HG02623 (cell line): Measurements from ENCODE around the gene HAUS8.
A peak's percentile ranks its signal among the peaks of the same experiment; 100 is the strongest.

Experiments used
- ATAC-seq: cut with Tn5 transposase; IDR thresholded peaks from one replicate; pipeline ENCODE4 v1.9.1; 2021; ENCODE audit warnings: moderate library complexity; ENCODE audit not compliant: unreplicated experiment

HAUS8 gene

DNA sequence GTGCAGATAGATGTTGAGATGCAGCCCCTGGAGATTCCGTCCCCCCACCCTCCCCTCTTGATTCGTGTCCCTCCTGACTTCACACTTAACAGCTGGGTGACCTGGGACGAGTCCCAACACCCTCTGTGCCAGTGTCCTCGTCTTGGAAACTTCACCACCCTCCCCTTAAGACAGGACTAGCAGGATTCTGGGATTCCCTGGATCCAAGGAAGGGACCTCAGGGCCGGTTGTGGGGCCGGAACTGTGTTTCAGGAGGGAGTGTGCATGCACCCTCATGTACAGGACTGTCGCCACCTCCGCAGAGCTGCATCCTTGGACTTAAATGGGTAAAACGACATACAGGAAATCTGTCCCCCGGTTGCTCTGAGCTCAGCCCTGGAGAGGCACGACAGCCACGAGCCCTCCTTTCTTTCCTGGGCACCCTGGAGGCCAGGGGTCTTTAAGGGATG is 1.3 kb upstream of the HAUS8 start:
- ATAC-seq = no peak

DNA sequence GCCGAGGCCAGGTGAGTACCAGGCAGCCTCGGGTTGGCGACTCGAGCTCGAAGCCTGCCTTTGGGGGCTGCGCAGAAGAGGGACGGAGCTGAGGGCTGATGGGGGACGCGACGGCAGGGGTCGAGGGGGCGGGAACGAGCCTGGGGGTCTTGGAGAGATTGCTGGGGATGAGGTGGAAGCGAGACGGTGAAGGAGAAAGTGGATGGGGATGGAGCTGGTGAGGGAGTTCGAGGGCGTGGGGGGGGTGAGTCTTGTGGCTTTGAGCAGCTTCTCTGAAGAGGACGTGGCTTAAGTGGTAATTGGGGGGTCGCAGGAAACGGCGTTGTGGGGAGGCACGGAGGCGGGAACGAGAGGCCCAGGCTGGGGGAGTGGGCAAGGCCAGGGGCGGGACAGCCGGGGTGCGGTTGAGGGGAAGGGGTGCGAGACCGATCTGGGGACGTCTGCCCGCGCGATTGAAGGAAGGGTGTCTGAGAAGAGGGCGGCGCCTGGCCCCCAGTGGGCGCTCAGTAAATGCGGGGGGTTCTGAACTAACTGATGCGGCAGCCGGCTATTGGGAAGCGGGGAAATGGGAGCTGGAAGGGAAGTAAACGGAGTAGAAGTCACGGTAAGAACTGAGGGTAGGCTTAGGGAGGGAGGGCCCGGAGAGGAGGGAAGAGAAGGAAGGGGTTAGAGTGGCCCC is 751 bp upstream of the HAUS8 start:
- no peak for ATAC-seq

DNA sequence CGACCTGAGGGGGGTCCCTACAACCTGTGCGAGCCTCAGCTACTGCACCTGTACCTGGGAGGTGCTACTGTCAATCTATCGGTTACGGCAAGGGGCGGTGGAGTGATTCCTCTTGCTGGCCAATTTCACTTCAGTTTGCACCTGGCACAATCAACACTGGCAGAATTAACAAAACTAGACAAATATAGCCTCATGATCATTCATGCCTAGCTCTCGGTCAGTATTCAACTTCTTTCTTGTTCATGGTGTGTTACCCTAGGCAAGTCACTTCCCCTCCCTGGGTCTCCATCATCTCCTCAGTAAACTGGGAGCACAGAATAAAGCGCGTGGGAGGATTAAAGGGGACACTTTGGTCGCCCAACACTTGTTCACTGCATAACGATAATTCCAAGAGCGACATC is 618 bp downstream of the HAUS8 start:
- ATAC-seq = no peak

DNA sequence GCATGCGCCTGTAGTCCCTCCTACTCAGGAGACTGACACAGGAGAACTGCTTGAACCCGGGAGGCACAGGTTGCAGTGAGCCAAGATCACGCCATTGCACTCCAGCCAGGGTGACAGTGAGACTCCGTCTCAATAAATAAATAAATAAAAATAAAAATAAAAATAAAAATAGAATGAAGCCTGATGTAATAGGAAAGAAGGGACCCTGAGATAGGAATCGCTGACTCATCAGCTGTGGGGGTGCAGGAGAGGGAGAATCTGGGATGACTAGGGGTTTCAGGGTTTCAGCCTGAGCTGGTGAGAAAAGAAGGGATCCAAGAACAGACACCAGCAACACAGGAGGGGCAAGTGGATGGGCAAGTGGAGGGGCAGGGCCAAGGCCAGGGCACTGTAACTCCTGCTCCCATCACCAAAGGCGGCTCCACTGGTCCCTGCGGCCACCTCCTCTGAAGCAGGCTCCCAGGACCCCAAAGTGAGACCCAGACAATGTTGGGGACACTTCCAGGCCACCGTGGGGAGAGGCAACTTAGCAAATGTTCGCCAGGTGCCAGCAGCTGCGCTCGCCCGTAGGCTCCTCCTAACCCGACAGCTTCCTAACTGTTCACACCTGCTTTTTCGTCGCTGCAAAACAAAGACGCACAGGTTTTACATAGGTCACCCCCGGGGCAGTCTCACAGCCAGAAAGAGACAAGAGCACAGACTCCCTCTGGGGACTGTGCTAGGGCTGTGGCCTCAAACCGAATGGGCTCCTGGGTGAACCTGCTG is 1.2 kb downstream of the HAUS8 start:
- ATAC-seq = peak; percentile 8

DNA sequence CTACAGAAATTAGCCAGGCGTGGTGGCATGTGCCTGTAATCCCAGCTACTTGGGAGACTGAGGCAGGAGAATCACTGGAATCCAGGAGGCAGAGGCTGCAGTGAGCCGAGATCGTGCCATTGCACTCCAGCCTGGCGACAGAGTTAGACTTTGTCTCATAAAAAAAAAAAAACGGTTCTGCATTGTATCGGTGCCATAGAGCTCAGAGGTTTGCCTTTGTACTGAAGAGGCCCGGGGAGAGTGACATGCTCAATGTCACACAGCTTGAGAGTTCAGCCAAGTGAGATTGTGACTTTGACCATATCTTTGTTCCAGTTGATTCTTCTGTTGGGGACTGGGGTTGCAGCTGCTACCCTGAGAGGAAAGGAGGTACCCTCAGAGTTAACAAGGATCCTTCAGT is 4.3 kb downstream of the HAUS8 start:
- ATAC-seq = no peak

DNA sequence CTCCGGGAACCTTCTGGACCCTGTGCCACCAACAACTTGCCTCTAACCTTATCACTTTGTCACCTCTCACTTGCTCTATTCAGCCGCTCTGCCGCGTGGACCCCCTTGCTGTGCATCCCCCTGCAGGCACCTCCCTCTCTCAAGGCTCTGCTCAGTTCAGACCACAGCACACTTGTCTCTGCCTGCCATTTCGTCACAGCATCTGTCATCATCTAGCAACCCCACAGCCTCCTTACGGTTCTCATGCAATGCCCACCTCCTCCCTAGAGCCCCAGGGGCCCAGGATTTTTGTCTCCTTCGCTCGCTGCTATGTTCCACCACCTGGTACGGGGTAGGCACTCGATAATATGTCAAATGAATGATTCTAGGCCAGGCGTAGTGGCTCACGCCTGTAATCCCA is 4.8 kb downstream of the HAUS8 start:
- no peak for ATAC-seq

DNA sequence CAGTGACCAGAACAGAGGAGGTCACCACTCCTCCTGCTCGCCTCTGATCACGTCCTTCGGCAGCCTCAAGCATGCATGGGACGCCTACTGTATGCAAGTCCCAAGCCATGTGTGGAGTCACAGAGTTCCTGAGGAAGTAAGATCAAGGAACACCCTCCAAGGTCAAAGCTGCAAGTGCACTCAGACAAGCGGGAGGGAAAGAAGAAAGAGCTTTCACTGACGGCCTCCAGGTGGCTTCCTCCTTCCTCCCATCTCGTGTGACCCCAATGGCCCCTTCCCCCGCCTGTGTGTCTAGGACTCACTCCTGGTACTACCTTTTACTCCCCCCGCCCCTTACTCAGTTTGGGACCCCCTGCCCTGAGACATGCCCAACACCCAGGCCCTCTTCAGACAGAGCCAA is 6.1 kb downstream of the HAUS8 start:
- no peak for ATAC-seq

DNA sequence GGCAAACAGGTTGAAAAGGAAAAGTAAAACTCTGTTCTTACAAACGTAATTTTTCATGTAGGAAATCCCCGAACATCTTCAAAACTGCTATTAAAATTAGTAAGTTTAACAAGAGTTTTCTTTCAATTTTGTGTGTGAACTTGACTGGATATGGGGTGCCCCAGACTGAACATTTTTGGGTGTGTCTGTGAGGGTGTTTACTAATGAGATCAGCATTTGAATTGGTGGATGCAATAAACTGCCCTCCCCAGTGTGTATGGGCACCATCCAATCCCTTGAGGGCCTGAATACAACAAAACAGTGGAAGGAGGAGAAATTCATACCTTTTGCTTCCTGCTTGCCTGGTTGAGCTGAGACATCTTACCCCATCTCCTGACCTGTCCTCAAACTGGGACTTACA is 11.8 kb downstream of the HAUS8 start:
- ATAC-seq = no peak

DNA sequence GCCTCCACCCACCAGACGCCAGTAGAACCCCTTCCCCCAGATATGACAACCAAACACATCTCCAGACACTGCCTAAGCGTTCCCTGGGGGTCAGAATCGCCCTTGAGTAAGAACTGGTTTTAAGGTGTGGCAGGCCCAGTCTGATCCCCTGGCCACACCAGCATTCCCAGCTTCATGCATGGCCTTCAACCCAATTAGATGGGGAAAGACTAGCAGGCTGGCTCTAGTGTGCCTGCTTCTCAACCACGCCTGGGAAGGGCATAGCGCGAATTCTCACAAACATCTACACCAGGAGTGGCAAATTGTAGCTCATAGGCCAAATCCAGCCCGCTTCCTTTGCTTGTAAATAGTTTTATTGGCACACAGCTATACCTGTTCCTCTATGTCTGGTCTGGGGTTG is 13.6 kb downstream of the HAUS8 start:
- no peak for ATAC-seq

DNA sequence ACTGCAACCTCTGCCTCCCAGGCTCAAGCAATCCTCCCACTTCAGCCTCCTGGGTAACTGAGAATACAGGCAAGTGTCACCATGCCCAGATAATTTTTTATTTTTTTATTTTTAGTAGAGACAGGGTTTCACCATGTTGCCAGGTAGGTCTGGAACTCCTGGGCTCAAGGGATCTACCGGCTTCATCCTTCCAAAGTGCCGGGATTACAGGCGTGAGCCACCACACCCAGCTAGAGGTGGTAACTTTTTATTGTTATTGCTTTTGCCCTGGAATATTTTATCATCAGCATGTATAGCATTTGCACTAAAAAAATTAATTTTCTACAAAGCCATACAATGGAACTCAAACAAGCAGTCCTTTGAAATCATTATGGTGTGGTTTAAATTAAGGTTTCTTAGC is 14.0 kb downstream of the HAUS8 start:
- ATAC-seq = no peak

DNA sequence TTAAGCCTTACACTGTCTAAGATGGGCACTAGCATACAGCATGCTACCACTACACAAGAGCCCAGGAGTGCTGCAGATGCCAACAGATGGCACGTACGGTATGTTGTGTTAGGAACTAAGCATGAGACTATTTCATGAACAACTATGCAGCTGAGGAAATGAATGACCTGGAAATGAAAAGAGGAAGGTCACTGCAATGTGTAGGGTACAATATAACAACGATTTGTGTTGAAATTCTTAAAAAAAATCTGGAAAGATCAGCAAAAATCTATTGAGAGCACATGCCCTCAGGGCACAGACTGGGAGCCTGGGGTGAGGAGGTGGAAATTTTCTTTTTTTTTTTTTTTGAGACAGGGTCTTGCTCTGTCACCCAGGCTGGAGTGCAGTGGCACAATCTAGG is 14.4 kb downstream of the HAUS8 start:
- no peak for ATAC-seq

DNA sequence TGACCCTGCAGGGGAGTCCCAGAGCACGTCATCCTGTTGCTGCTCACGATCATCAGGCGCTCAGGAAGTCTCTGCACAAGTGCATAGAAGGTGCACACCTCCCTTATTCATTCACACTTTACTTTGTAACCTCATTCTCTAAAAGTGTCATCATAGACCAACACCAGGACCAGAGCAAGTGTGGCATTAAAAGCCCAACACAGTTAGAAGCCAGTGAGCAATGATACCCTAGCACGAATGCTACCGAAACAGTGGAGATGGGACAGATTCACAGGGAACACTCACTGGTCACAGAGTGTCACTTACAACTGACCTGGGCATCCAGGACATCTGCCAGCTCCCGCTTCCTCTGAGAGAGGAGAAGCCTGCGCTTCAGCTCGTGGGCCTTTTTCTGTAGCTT is 17.0 kb downstream of the HAUS8 start:
- no peak for ATAC-seq

DNA sequence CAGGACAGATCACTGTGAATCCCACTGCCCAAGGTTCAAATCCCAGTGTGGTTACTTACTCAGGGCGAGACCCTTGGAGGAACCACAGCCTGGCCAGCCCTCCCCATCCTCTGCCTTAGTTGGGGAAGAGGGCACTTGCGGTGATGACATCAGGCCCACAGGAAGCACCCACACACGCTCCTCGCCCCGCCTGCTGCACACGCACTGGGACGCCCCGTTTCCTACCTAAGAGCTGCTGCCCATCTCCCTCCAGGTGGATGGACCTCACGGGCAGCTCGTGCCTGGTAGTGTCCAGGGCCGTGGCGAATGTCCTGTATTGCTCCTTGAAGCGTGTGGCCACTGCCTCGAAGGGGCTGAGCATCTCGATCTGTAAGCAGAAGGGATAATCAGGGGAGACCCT is 19.6 kb downstream of the HAUS8 start:
- no peak for ATAC-seq

DNA sequence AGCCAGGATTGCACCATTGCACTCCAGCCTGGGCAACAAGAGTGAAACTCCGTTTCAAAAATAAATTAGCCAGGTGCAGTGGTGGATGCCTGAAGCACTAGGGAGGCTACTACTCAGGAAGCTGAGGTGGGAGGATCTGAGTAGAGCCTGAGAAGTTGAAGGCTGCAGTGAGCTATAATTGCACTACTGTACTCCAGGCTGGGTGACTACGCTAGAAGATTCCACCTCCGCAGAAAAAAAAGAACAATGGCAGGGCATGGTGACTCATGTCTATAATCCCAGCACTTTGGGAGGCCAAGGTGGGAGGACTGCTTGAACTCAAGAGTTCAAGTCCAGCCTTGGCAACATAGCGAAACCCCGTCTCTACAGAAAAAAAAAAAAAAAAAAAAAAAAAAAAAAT is 20.5 kb downstream of the HAUS8 start:
- ATAC-seq = no peak

DNA sequence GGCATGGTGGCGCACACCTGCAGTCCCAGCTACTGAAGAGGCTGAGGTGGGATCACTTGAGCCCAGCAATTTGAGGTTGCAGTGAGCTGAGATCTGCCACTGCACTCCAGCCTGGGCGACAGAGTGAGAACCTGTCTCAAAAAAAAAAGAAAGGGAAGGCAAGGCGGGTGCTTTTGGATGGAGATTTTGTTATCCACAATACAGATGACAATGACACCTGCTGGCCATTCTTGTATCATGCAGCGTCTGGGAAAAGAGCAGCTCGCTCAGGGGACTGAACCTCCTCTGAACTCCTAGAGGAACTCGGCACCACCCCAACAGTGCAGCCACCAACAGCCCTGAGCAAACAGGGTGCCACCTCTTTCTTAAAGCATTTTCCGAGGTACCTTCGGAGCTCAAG is 22.8 kb downstream of the HAUS8 start:
- ATAC-seq = no peak

DNA sequence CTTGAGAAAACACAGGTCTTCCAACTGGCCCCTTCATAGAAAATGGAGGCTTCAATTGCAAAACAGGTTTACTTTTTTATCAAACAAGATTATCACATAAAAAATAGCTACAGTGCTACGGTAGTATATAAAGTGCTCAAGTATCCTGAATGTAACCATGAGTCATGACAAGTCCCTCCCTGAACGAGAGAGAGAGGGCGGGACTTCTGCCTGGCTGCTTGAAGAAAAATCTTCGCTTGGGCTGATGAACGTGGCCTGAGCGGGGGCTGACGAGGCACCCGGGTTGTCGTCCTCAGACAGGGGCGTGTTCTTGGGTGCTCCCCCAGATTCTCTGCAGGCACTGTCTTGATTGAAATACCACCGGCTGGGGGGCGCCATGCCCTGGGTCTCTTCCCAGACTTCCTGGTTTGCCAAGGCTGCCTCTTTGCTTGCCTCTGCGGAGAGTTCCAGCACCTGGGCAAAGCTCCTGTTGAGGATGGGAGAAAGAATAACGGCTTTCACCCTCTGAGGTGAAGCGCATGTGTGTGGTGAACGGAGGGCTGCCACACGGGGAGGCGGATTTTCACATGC is 25.5 kb downstream of the HAUS8 start:
- no peak for ATAC-seq

DNA sequence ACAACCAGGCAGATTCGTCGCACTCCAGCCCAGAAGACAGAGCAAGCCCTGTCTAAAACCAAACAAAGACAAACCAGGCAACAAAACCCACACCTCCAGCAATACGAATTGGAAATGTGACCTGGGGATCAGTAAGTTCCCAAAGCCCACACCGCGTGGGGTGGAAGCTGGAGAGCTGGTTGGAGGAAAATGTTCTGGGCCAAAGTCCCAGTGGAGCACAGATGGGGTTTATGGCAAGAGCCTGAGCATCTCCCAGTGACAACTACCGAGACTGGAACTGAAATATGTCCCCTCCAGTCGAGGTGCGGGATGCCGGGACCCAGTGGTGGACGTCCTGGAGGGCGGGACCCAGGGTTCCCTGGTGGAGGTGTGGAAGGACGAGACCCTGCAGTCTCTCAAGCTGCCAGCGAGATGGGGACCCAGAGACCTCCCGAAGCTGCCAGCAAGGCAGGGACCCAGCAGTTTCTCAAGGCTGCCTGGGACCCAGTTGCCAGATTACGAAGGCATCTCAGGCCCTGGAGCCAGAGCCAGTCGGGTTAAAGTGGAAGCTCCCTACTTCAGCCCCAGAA is 26.3 kb downstream of the HAUS8 start:
- ATAC-seq = no peak

DNA sequence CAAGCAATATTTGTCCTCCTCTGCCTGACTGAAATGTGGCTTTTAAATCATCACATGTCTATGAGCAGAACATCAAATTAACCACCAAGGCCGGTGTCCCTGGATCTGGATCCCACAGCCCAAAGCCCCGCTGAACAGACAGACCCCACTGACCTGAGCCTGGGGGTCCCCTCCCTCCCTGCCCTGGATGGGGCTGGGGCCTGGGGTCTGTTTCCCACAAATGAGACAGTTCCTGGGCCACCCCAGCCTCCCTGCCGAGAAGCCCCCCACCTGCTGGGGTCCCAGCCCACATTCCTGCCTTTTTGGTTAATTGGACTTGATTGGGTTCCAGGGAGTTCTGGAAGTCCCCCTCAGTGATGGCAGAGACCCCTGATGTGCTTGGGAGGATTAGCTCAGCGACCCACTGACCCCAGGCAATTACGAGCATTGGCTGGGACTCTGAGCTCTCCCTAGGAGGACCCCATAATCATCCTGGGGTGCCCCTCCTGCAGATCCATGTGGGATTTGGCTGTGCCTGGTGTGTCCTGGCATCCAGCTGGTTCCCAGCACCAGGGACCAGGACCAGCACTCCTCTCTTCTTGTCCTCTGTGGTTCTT is 29.2 kb downstream of the HAUS8 start:
- no peak for ATAC-seq

DNA sequence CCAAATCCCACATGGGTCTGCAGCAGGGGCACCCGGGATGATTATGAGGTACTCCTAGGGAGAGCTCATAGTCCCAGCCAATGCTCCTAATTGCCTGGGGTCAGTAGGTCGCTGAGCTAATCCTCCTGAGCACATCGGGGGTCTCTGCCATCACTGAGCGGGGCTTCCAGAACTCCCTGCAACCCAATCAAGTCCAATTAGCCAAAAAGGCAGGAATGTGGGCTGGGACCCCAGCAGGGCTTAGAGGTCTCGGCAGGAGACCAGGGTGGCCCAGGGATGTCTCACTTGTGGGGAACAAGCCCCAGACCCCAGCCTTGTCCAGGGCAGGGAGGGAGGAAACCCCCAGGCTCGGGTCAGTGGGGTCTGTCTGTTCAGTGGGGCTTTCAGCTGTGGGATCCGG is 31.5 kb downstream of the HAUS8 start:
- ATAC-seq = no peak

DNA sequence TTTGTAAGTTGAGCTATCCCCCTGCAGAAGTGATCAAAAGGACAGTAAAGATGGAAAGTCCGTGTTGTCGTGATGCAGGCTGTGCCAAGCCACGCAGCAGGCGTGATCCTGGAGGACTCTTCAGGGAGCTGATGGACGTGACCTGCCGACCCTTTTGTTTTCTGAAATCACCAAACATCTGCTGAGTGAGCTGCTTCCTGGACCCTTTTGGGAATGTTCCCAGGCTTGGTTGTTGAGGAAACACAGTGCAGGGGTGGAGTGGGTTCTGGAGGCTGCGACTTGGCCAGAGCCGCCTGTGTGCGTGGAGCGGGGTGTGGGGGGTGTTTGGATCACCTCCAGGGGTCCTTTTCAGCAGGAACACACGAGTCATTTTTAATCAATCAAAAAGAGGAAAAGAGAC is 33.3 kb downstream of the HAUS8 start:
- no peak for ATAC-seq

DNA sequence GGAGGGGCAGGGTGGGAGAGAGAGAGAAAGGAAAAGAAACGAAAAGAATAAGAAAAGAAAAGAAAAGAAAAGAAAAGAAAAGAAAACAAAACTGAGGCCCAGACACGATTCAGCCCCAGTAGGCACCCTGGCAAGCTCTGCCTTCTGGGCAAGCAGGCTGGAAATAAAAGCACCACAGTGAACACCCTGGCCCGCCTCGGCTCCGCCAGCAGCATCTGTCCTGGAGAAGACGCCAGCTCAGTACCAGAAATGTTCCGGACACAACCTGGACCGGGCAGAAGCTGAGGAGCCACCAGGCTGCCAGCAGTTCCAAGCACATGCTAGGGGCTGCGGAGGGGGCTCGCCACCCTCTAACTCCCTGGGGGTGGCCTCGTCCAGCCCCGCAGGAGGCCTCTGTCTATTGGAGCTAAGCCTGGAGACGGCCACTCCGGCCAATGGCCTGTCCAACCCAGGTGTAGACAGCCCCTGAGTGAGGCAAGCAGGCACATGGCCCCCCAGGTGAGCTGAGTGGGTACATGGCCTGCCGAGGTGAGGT is 37.2 kb downstream of the HAUS8 start:
- no peak for ATAC-seq
